SK-N-SH treated with all-trans-retinoic acid at 6 μM for 48 hours (cell line): ENCODE measurements around the gene SYNE2.

ENCODE experiments used
- ARNTL ChIP-seq: fragments of 450-650 bp; formaldehyde crosslinking; IDR thresholded peaks from 2 replicates; pipeline ENCODE4 v1.5.0; 2020; ENCODE audit warnings: low read depth, mild to moderate bottlenecking, moderate library complexity, borderline replicate concordance
- ZFP30 ChIP-seq: fragments of 450-650 bp; formaldehyde crosslinking; IDR thresholded peaks from 2 replicates; pipeline ENCODE4 v1.5.0; 2022; ENCODE audit warnings: mild to moderate bottlenecking, moderate library complexity
- ZNF565 ChIP-seq: fragments of 450-650 bp; formaldehyde crosslinking; conservative IDR thresholded peaks from 2 replicates; pipeline ENCODE4 v1.5.0; 2020; ENCODE audit warnings: low read depth, mild to moderate bottlenecking, moderate library complexity
- TF ChIP-seq, protein P1 (sequence below): fragments of 250-450 bp; sonication (Bioruptor Pico); IDR thresholded peaks from 2 replicates; pipeline ENCODE4 v1.8.0; 2020; ENCODE audit warnings: mild to moderate bottlenecking, moderate library complexity, borderline replicate concordance

DNA sequence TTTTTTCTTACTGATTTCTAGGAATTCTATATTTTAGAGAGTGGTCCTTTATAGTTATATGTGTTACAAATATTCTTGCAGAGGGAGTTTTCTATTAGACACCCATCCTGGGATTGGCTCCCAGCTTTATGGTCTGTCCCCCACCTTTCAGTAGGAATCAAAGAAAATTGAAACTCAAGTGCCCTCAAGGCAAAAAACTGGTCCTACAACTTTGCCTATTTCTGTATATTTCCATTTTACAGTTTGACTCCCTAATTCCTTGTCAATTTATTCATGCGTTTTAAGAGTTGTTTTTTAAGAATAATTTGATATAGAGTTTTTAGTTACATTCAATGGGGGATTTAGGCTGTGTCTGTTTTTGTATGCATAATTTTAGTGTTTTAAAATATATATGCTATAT lies 208.9 kb downstream of the SYNE2 start:
- TF ChIP-seq ZNF565 (CRISPR knock-in tag) (no peak), ARNTL (CRISPR knock-in tag) (no peak), ZFP30 (CRISPR knock-in tag) (no peak)
- TF ChIP-seq, protein P1, sequence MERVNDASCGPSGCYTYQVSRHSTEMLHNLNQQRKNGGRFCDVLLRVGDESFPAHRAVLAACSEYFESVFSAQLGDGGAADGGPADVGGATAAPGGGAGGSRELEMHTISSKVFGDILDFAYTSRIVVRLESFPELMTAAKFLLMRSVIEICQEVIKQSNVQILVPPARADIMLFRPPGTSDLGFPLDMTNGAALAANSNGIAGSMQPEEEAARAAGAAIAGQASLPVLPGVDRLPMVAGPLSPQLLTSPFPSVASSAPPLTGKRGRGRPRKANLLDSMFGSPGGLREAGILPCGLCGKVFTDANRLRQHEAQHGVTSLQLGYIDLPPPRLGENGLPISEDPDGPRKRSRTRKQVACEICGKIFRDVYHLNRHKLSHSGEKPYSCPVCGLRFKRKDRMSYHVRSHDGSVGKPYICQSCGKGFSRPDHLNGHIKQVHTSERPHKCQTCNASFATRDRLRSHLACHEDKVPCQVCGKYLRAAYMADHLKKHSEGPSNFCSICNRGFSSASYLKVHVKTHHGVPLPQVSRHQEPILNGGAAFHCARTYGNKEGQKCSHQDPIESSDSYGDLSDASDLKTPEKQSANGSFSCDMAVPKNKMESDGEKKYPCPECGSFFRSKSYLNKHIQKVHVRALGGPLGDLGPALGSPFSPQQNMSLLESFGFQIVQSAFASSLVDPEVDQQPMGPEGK (CRISPR knock-in tag) = no peak
